H1 (cell line): ENCODE measurements around the gene TOP3B. TPM values are rescaled to one million over a fixed set of nuclear protein-coding genes. Genes with fewer than 3 reads are reported as not detected.

ENCODE experiments used
- CTCF ChIA-PET: fragments of 300-600 bp; sonication (Branson Sonifier 250); formaldehyde crosslinking; loops from one replicate; lab custom pipeline; 2021; ENCODE audit not compliant: partially characterized antibody; lab: Charles Lee
- POLR2A ChIA-PET: fragments of 300-600 bp; sonication (Branson Sonifier 250); formaldehyde crosslinking; loops from one replicate; lab custom pipeline; 2021; ENCODE audit warnings: inconsistent platforms; ENCODE audit not compliant: partially characterized antibody; lab: Charles Lee
- DNase-seq, 2 experiments: peaks; one replicate each; pipeline versions ENCODE4 v3.0.0 to v3.0.0-alpha.2; 2010 to 2022; ENCODE audit warnings: low spot score in 2 of 2, low read depth in 1 of 2, mixed read lengths in 1 of 2
- FAIRE-seq: peaks from 2 replicates; lab custom pipeline; 2011; peaks lifted over from hg19 to GRCh38; lab: Jason Lieb, UNC
- H2AFZ ChIP-seq: 2 replicates; pipeline ENCODE4 v1.8.1; 2012; ENCODE audit warnings: low read length, inconsistent platforms
- H2AK5ac ChIP-seq: 2 replicates; pipeline ENCODE4 v1.6.1; 2013; ENCODE audit warnings: low read depth, low read length
- H2BK120ac ChIP-seq: replicated peaks from 2 replicates; pipeline ENCODE3; 2013; ENCODE audit warnings: low read depth, low read length, inconsistent platforms
- H2BK12ac ChIP-seq: 2 replicates; pipeline ENCODE4 v1.6.1; 2013; ENCODE audit warnings: low read depth, low read length
- H2BK15ac ChIP-seq: 2 replicates; pipeline ENCODE4 v1.6.1; 2013; ENCODE audit warnings: low read length
- H2BK20ac ChIP-seq: 2 replicates; pipeline ENCODE4 v1.6.1; 2013; ENCODE audit warnings: low read length
- H2BK5ac ChIP-seq: 2 replicates; pipeline ENCODE4 v1.6.1; 2013; ENCODE audit warnings: low read depth, low read length
- H3K14ac ChIP-seq: 2 replicates; pipeline ENCODE4 v1.6.1; 2013; ENCODE audit warnings: inconsistent platforms; ENCODE audit not compliant: insufficient read length
- H3K18ac ChIP-seq: 2 replicates; pipeline ENCODE4 v1.6.1; 2013; ENCODE audit warnings: low read length; ENCODE audit errors: extremely low read depth
- H3K23ac ChIP-seq: 2 replicates; pipeline ENCODE4 v1.6.1; 2013; ENCODE audit warnings: inconsistent platforms; ENCODE audit not compliant: insufficient read length
- H3K23me2 ChIP-seq: 2 replicates; pipeline ENCODE4 v1.6.1; 2013; ENCODE audit warnings: low read depth, low read length
- H3K27ac ChIP-seq: 2 replicates; pipeline ENCODE4 v1.6.1; 2011; ENCODE audit warnings: low read depth, low read length, inconsistent platforms
- H3K27me3 ChIP-seq, 4 experiments: replicated peaks in 1 of 4; 1 replicate in 1 of 4; 2 replicates in 3 of 4; pipeline versions ENCODE4 v1.6.1 to v1.8.1; 2011 to 2013; ENCODE audit warnings: low read length in 3 of 4, mild to moderate bottlenecking in 3 of 4, inconsistent platforms in 2 of 4, mixed read lengths in 2 of 4, moderate library complexity in 1 of 4; ENCODE audit not compliant: control insufficient read depth in 3 of 4, insufficient read depth in 3 of 4; ENCODE audit errors: extremely low read depth in 1 of 4
- H3K36me3 ChIP-seq, 4 experiments: 2 replicates each; pipeline versions ENCODE4 v1.6.1 to v1.8.1; 2011 to 2013; ENCODE audit warnings: mild to moderate bottlenecking in 4 of 4, low read length in 3 of 4, moderate library complexity in 2 of 4, control low read depth in 1 of 4, inconsistent platforms in 1 of 4; ENCODE audit not compliant: insufficient read depth in 4 of 4, control insufficient read depth in 2 of 4
- H3K4ac ChIP-seq: replicated peaks from 2 replicates; pipeline ENCODE3; 2013; ENCODE audit warnings: low read length, low read depth, mixed read lengths, inconsistent platforms; ENCODE audit not compliant: insufficient read length
- H3K4me1 ChIP-seq, 4 experiments: replicated peaks in 1 of 4; 1 replicate in 1 of 4; 2 replicates in 3 of 4; pipeline versions ENCODE4 v1.6.1 to v1.8.1; 2011 to 2013; ENCODE audit warnings: low read length in 3 of 4, inconsistent platforms in 2 of 4, mixed read lengths in 1 of 4; ENCODE audit not compliant: insufficient read depth in 4 of 4, control insufficient read depth in 3 of 4
- H3K4me2 ChIP-seq, 2 experiments: 2 replicates each; pipeline versions ENCODE4 v1.6.1 to v1.8.1; 2011 to 2013; ENCODE audit warnings: low read depth in 2 of 2, low read length in 2 of 2, control low read depth in 1 of 2, inconsistent platforms in 1 of 2, mild to moderate bottlenecking in 1 of 2; ENCODE audit not compliant: insufficient read depth in 1 of 2
- H3K4me3 ChIP-seq, 4 experiments: fragments of 200-600, 300-600 bp in 1 of 4; sonication (generic), shearing (Covaris generic), sonication (Bioruptor Twin) in 1 of 4; 2 replicates each; pipeline versions ENCODE4 v1.5.1 to v1.8.1; 2011 to 2016; ENCODE audit warnings: low read length in 4 of 4, low read depth in 3 of 4, control low read depth in 2 of 4, inconsistent platforms in 2 of 4, mild to moderate bottlenecking in 2 of 4, mixed read lengths in 1 of 4, moderate library complexity in 1 of 4; ENCODE audit not compliant: insufficient read depth in 2 of 4; ENCODE audit errors: extremely low read depth in 1 of 4
- H3K56ac ChIP-seq: replicated peaks from 2 replicates; pipeline ENCODE3; 2013; ENCODE audit warnings: low read depth, mild to moderate bottlenecking, mixed read lengths, low read length, inconsistent platforms; ENCODE audit not compliant: insufficient read length
- H3K79me1 ChIP-seq: 2 replicates; pipeline ENCODE4 v1.6.1; 2013; ENCODE audit warnings: low read depth, low read length, control low read depth
- H3K79me2 ChIP-seq, 2 experiments: 2 replicates each; pipeline versions ENCODE4 v1.6.1 to v1.8.1; 2012 to 2013; ENCODE audit warnings: low read length in 2 of 2, mild to moderate bottlenecking in 2 of 2, inconsistent platforms in 1 of 2; ENCODE audit not compliant: insufficient read depth in 2 of 2, control insufficient read depth in 1 of 2
- H3K9ac ChIP-seq, 4 experiments: replicated peaks in 1 of 4; 1 replicate in 1 of 4; 2 replicates in 3 of 4; pipeline versions ENCODE4 v1.6.1 to v1.8.1; 2011 to 2013; ENCODE audit warnings: low read depth in 3 of 4, low read length in 3 of 4, control low read depth in 2 of 4, mild to moderate bottlenecking in 2 of 4, moderate library complexity in 2 of 4, inconsistent platforms in 1 of 4; ENCODE audit errors: extremely low read depth in 1 of 4
- H3K9me3 ChIP-seq, 2 experiments: 2 replicates each; pipeline versions ENCODE4 v1.6.1 to v1.8.1; 2012 to 2013; ENCODE audit warnings: mild to moderate bottlenecking in 2 of 2, moderate library complexity in 2 of 2, control low read depth in 1 of 2, inconsistent platforms in 1 of 2, low read depth in 1 of 2, low read length in 1 of 2, mixed read lengths in 1 of 2; ENCODE audit not compliant: insufficient read depth in 2 of 2
- H4K20me1 ChIP-seq, 2 experiments: replicated peaks in 1 of 2; 2 replicates each; pipeline versions ENCODE3 to v1.8.1; 2011 to 2013; ENCODE audit warnings: inconsistent platforms in 2 of 2, low read length in 2 of 2, mild to moderate bottlenecking in 1 of 2; ENCODE audit not compliant: insufficient read depth in 2 of 2, control insufficient read depth in 1 of 2
- H4K5ac ChIP-seq: 2 replicates; pipeline ENCODE4 v1.6.1; 2013; ENCODE audit warnings: low read length, low read depth, mixed read lengths, inconsistent platforms; ENCODE audit not compliant: insufficient read length
- H4K8ac ChIP-seq: 2 replicates; pipeline ENCODE4 v1.8.0; 2013; ENCODE audit warnings: mild to moderate bottlenecking, moderate library complexity, low read length, inconsistent platforms; ENCODE audit not compliant: insufficient read depth; ENCODE audit errors: extremely low read depth
- H4K91ac ChIP-seq: replicated peaks from 2 replicates; pipeline ENCODE3; 2013; ENCODE audit warnings: low read length, mixed read lengths, inconsistent platforms; ENCODE audit not compliant: insufficient read length
- CBX8 ChIP-seq: fragments of 300-800, 300-1000 bp; sonication (generic); IDR thresholded peaks from 2 replicates; pipeline ENCODE4 v1.7.1; 2016; ENCODE audit warnings: low read depth, low read length, borderline replicate concordance
- EGR1 ChIP-seq: IDR thresholded peaks from 2 replicates; pipeline ENCODE4 v1.6.1; 2011; ENCODE audit warnings: low read depth, low read length, borderline replicate concordance
- EP300 ChIP-seq, 2 experiments: IDR thresholded peaks; 1 replicate in 1 of 2; 2 replicates in 1 of 2; pipeline ENCODE4 v1.6.1; 2011 to 2012; ENCODE audit warnings: low read depth in 2 of 2, low read length in 2 of 2, mild to moderate bottlenecking in 2 of 2, borderline replicate concordance in 1 of 2, inconsistent platforms in 1 of 2, moderate library complexity in 1 of 2
- SP1 ChIP-seq: IDR thresholded peaks from 2 replicates; pipeline ENCODE4 v1.6.1; 2011; ENCODE audit warnings: low read depth, low read length
- SP2 ChIP-seq: IDR thresholded peaks from 2 replicates; pipeline ENCODE4 v1.6.1; 2012; ENCODE audit warnings: mild to moderate bottlenecking, low read length, inconsistent platforms
- WGBS, 2 experiments: shearing (Covaris generic) in 1 of 2; methylation state at CpG; one replicate each; pipeline versions ENCODE4 v1.1.6 to v1.1.7; 2013 to 2015; ENCODE audit warnings: low lambda C conversion rate in 2 of 2, mixed read lengths in 2 of 2, inconsistent platforms in 1 of 2, low coverage in 1 of 2, missing lambda C conversion rate in 1 of 2; ENCODE audit not compliant: insufficient replicate concordance in 2 of 2, insufficient coverage in 1 of 2, insufficient read length in 1 of 2; ENCODE audit errors: extremely low coverage in 1 of 2, missing lambda C conversion rate in 1 of 2; 5-methylcytosine and 5-hydroxymethylcytosine counted together
- polyA plus RNA-seq, 7 experiments: library from polyadenylated mRNA; depleted of rRNA in 3 of 7; stranded (reverse) in 5 of 7; unstranded in 2 of 7; fragments of >200 nt in 5 of 7; fragments of 200-250 nt in 2 of 7; gene quantifications; 1 replicate in 5 of 7; 2 replicates in 1 of 7; 4 replicates in 1 of 7; pipeline versions ENCODE4 v1.2.1 to v1.2.3, GENCODE V29; 2011 to 2013; ENCODE audit warnings: missing spikeins in 2 of 7, mixed read lengths in 2 of 7
- total RNA-seq: library from RNA; stranded (reverse); fragmentation: NEBNext Ultra II Directional; extraction: Animal tissue kit (Norgen Biotek cat#: 25700); gene quantifications from 2 replicates; pipeline ENCODE4 v1.2.1, GENCODE V29; 2021

Gene TOP3B
- total and polyA plus RNA-seq, 2 of the 8 experiments (the other 6 are each of a cell fraction or from before 2014, with no cell fraction given) = 30.4 to 52.8 TPM

- no peak overlapping the region for H4K5ac ChIP-seq
- H3K9me3 ChIP-seq = no peaks in the 10 kb centered on the region
- no peak for TF ChIP-seq SP1
- no peak for TF ChIP-seq EP300 (IDR thresholded peaks at IDR 0.05; ENCODE audit: borderline replicate concordance in 1 of 2, low read depth in 2 of 2, low read length in 2 of 2)
- TF ChIP-seq CBX8 = no peak
- TF ChIP-seq SP2 = no peak
- TF ChIP-seq EGR1 = no peak
- TF ChIP-seq, all 59 proteins: peak for 0
- H3K36me3 ChIP-seq = no peaks in the 10 kb centered on the region
- peaks cover 51 to 98% (median 93%) of the 10 kb centered on the region in 4 experiments for H3K27me3 ChIP-seq
- H4K91ac ChIP-seq = no peak overlapping the region
- ChIA-PET POLR2A (no interaction called here), CTCF (interaction anchor here (0.6 to 2.6 kb wide), 5 partner anchors 10 to 142 kb away, joined by 3 to 12 read pairs (median 4); no protein-coding TSS in a partner anchor)
- no peak overlapping the region for H2AK5ac ChIP-seq
- no peak overlapping the region for H3K9ac ChIP-seq
- H2AFZ ChIP-seq = no peak overlapping the region
- DNase-seq (no peak), FAIRE-seq (no peak)
- H3K18ac ChIP-seq = no peak overlapping the region
- H3K14ac ChIP-seq = no peak overlapping the region
- no peak overlapping the region for H3K56ac ChIP-seq
- no peak overlapping the region for H2BK20ac ChIP-seq
- no peak overlapping the region for H3K4me2 ChIP-seq
- H3K4ac ChIP-seq = no peak overlapping the region
- no peak overlapping the region for H4K8ac ChIP-seq
- H3K79me1 ChIP-seq = no peaks in the 10 kb centered on the region
- no peak overlapping the region for H2BK15ac ChIP-seq
- H3K4me1 ChIP-seq = no peaks in the 10 kb centered on the region
- no peak overlapping the region for H3K27ac ChIP-seq
- H3K4me3 ChIP-seq = no peak overlapping the region
- H2BK120ac ChIP-seq = no peak overlapping the region
- no peaks in the 10 kb centered on the region for H3K79me2 ChIP-seq
- H4K20me1 ChIP-seq = peaks cover 0 to 3% of the 10 kb centered on the region in 2 experiments
- no peak overlapping the region for H2BK12ac ChIP-seq
- H2BK5ac ChIP-seq = no peak overlapping the region
- no peaks in the 10 kb centered on the region for H3K23me2 ChIP-seq
- WGBS, 2 experiments = 77% methylated on average over 3 of the region's 3 CpGs; no CpG with 5 or more reads in 1 of the 2 experiments
- no peak overlapping the region for H3K23ac ChIP-seq
Measured at GRCh38 chr22:21995660-21996059, 13.1 kb upstream of the TOP3B start.
